ENCODE data around the gene WNT7B.

WNT7B gene

GRCh38 chr22:45918459-45919370, 58.2 kb downstream of the WNT7B start:
- no peaks in the 10 kb centered on the region for H3K36me3 Mint-ChIP-seq
- no peak overlapping the region for H3K4me3 Mint-ChIP-seq
- no peaks in the 10 kb centered on the region for H3K4me1 Mint-ChIP-seq
- DNase-seq (ENCODE audit: low spot score in 2 of 2) (no peak), ATAC-seq (ENCODE audit: low read depth) (no peak)
- peaks cover 11% of the 10 kb centered on the region for H3K27me3 Mint-ChIP-seq
- no peak overlapping the region for H3K27ac Mint-ChIP-seq
- peaks cover 2% of the 10 kb centered on the region for H3K9me3 Mint-ChIP-seq

- DNase-seq (ENCODE audit: low spot score in 2 of 2) (no peak), ATAC-seq (ENCODE audit: low read depth) (no peak)
- H3K27ac Mint-ChIP-seq: no peak overlapping the region
- no peaks in the 10 kb centered on the region for H3K4me1 Mint-ChIP-seq
- H3K4me3 Mint-ChIP-seq: no peak overlapping the region
- peaks cover 15% of the 10 kb centered on the region for H3K27me3 Mint-ChIP-seq
- peaks cover 2% of the 10 kb centered on the region for H3K9me3 Mint-ChIP-seq
- H3K36me3 Mint-ChIP-seq: no peaks in the 10 kb centered on the region
These were observed 59.1 kb downstream of the WNT7B start for GRCh38 chr22:45917700-45918458.

- H3K9me3 Mint-ChIP-seq: peaks cover 2% of the 10 kb centered on the region
- DNase-seq (ENCODE audit: low spot score in 2 of 2): no peak
- no peak overlapping the region for H3K4me3 Mint-ChIP-seq
- H3K36me3 Mint-ChIP-seq: no peaks in the 10 kb centered on the region
- H3K27me3 Mint-ChIP-seq: peaks cover 17% of the 10 kb centered on the region
- H3K4me1 Mint-ChIP-seq: no peaks in the 10 kb centered on the region
- no peak for ATAC-seq (ENCODE audit: low read depth)
- H3K27ac Mint-ChIP-seq: no peak overlapping the region
These were observed 59.8 kb downstream of the WNT7B start for GRCh38 chr22:45917146-45917545.

- Mint-ChIP-seq H3K9me3 (peaks cover 2% of the 10 kb centered on the region), H3K27me3 (peaks cover 17% of the 10 kb centered on the region), H3K36me3 (no peaks in the 10 kb centered on the region), H3K27ac (no peak overlapping the region), H3K4me1 (no peaks in the 10 kb centered on the region), H3K4me3 (no peak overlapping the region)
- no peak for ATAC-seq (ENCODE audit: low read depth)
- no peak for DNase-seq (ENCODE audit: low spot score in 2 of 2)
These were observed 60.4 kb downstream of the WNT7B start for GRCh38 chr22:45916515-45916914.

- H3K9me3 Mint-ChIP-seq: peaks cover 2% of the 10 kb centered on the region
- DNase-seq (ENCODE audit: low spot score in 2 of 2): no peak
- ATAC-seq (ENCODE audit: low read depth): no peak
- H3K4me3 Mint-ChIP-seq: no peak overlapping the region
- H3K27me3 Mint-ChIP-seq: peaks cover 17% of the 10 kb centered on the region
- no peaks in the 10 kb centered on the region for H3K36me3 Mint-ChIP-seq
- H3K27ac Mint-ChIP-seq: no peak overlapping the region
- H3K4me1 Mint-ChIP-seq: no peaks in the 10 kb centered on the region
These were observed 61.1 kb downstream of the WNT7B start for GRCh38 chr22:45915841-45916240.

- H3K27me3 Mint-ChIP-seq: peaks cover 17% of the 10 kb centered on the region
- H3K36me3 Mint-ChIP-seq: no peaks in the 10 kb centered on the region
These were observed 61.8 kb downstream of the WNT7B start for GRCh38 chr22:45915151-45915550.

GRCh38 chr22:45914309-45914708, 62.7 kb downstream of the WNT7B start:
- DNase-seq (ENCODE audit: low spot score in 2 of 2): no peak
- Mint-ChIP-seq H3K36me3 (no peaks in the 10 kb centered on the region), H3K4me1 (no peaks in the 10 kb centered on the region), H3K27me3 (peaks cover 17% of the 10 kb centered on the region), H3K9me3 (peaks cover 2% of the 10 kb centered on the region), H3K27ac (no peak overlapping the region), H3K4me3 (no peak overlapping the region)
- no peak for ATAC-seq (ENCODE audit: low read depth)

More at GRCh38 chr22:45915151-45915550, 61.8 kb downstream of the WNT7B start:
- Mint-ChIP-seq H3K27ac (no peak overlapping the region), H3K9me3 (peaks cover 2% of the 10 kb centered on the region), H3K4me1 (no peaks in the 10 kb centered on the region), H3K4me3 (no peak overlapping the region)
- ATAC-seq (ENCODE audit: low read depth) (no peak), DNase-seq (ENCODE audit: low spot score in 2 of 2) (no peak)

GRCh38 chr22:45912910-45913309, 64.1 kb downstream of the WNT7B start:
- Mint-ChIP-seq H3K27ac (no peak overlapping the region), H3K4me3 (no peak overlapping the region), H3K9me3 (peaks cover 2% of the 10 kb centered on the region), H3K36me3 (no peaks in the 10 kb centered on the region), H3K4me1 (no peaks in the 10 kb centered on the region), H3K27me3 (peaks cover 16% of the 10 kb centered on the region)
- ATAC-seq (ENCODE audit: low read depth) (no peak), DNase-seq (ENCODE audit: low spot score in 2 of 2) (no peak)

GRCh38 chr22:45911601-45912271, 65.2 kb downstream of the WNT7B start:
- no peak for DNase-seq (ENCODE audit: low spot score in 2 of 2)
- no peaks in the 10 kb centered on the region for H3K4me1 Mint-ChIP-seq
- H3K4me3 Mint-ChIP-seq: no peak overlapping the region
- no peak for ATAC-seq (ENCODE audit: low read depth)
- H3K27me3 Mint-ChIP-seq: peaks cover 13% of the 10 kb centered on the region
- H3K27ac Mint-ChIP-seq: no peak overlapping the region
- peaks cover 2% of the 10 kb centered on the region for H3K9me3 Mint-ChIP-seq
- no peaks in the 10 kb centered on the region for H3K36me3 Mint-ChIP-seq

GRCh38 chr22:45910928-45911467, 66.0 kb downstream of the WNT7B start:
- H3K4me3 Mint-ChIP-seq: no peak overlapping the region
- no peak for ATAC-seq (ENCODE audit: low read depth)
- H3K27ac Mint-ChIP-seq: no peak overlapping the region

GRCh38 chr22:45908961-45909360, 68.0 kb downstream of the WNT7B start:
- H3K4me1 Mint-ChIP-seq: no peaks in the 10 kb centered on the region
- H3K9me3 Mint-ChIP-seq: no peaks in the 10 kb centered on the region
- DNase-seq (ENCODE audit: low spot score in 2 of 2) (no peak), ATAC-seq (ENCODE audit: low read depth) (no peak)
- no peak overlapping the region for H3K4me3 Mint-ChIP-seq
- H3K27me3 Mint-ChIP-seq: peaks cover 20% of the 10 kb centered on the region
- H3K27ac Mint-ChIP-seq: no peak overlapping the region
- no peaks in the 10 kb centered on the region for H3K36me3 Mint-ChIP-seq

More at GRCh38 chr22:45910928-45911467, 66.0 kb downstream of the WNT7B start:
- no peaks in the 10 kb centered on the region for H3K4me1 Mint-ChIP-seq
- H3K27me3 Mint-ChIP-seq: peaks cover 14% of the 10 kb centered on the region
- no peak for DNase-seq (ENCODE audit: low spot score in 2 of 2)
- H3K9me3 Mint-ChIP-seq: peaks cover 2% of the 10 kb centered on the region
- H3K36me3 Mint-ChIP-seq: no peaks in the 10 kb centered on the region

GRCh38 chr22:45907996-45908395, 69.0 kb downstream of the WNT7B start:
- Mint-ChIP-seq H3K9me3 (no peaks in the 10 kb centered on the region), H3K27me3 (peaks cover 15% of the 10 kb centered on the region), H3K27ac (no peak overlapping the region), H3K4me3 (no peak overlapping the region), H3K36me3 (no peaks in the 10 kb centered on the region), H3K4me1 (no peaks in the 10 kb centered on the region)
- ATAC-seq (ENCODE audit: low read depth) (no peak), DNase-seq (ENCODE audit: low spot score in 2 of 2) (no peak)

GRCh38 chr22:45907378-45907777, 69.6 kb downstream of the WNT7B start:
- H3K27ac Mint-ChIP-seq: no peak overlapping the region
- ATAC-seq (ENCODE audit: low read depth) (no peak), DNase-seq (ENCODE audit: low spot score in 2 of 2) (no peak)
- H3K9me3 Mint-ChIP-seq: no peaks in the 10 kb centered on the region
- H3K4me1 Mint-ChIP-seq: no peaks in the 10 kb centered on the region
- H3K4me3 Mint-ChIP-seq: no peak overlapping the region
- peaks cover 13% of the 10 kb centered on the region for H3K27me3 Mint-ChIP-seq
- no peaks in the 10 kb centered on the region for H3K36me3 Mint-ChIP-seq

GRCh38 chr22:45906946-45907345, 70.0 kb downstream of the WNT7B start:
- Mint-ChIP-seq H3K4me3 (no peak overlapping the region), H3K4me1 (no peaks in the 10 kb centered on the region)

More at GRCh38 chr22:45906946-45907345, 70.0 kb downstream of the WNT7B start:
- Mint-ChIP-seq H3K9me3 (no peaks in the 10 kb centered on the region), H3K27ac (no peak overlapping the region), H3K36me3 (no peaks in the 10 kb centered on the region), H3K27me3 (peaks cover 14% of the 10 kb centered on the region)
- no peak for ATAC-seq (ENCODE audit: low read depth)
- no peak for DNase-seq (ENCODE audit: low spot score in 2 of 2)
